HG03108 (cell line): ENCODE data around the gene GAS7.
"Not testable (repeated sequence)": the region's sequence is repeated elsewhere in the genome, so short reads cannot be mapped to it uniquely, and the experiment has no call there.

Source experiments
- ATAC-seq: cut with Tn5 transposase; IDR thresholded peaks from one replicate; pipeline ENCODE4 v1.9.1; 2021; ENCODE audit warnings: moderate library complexity; ENCODE audit not compliant: unreplicated experiment

The GAS7 gene

DNA sequence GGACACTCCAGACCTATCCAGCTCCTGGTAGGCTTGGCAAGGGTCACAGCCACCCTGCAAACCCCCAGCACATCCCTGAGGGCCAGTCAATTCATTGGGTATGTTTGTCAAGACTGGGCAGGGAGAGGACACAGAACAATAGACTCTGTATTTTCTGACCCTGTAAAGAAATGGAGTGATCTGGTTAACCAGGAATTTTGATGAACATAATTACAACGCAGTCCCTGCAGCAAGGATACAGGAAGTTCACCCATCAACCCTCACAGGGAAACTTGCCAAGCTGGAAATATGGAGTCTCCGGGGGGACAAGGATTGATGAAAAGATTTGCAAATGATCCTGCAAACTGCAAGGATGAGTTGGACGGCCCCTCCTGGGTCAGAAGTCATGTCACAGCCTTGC lies 167.3 kb downstream of the GAS7 start:
- ATAC-seq: no peak

GRCh38 chr17:10029129-10029528 lies 169.3 kb downstream of the GAS7 start:
- ATAC-seq: no peak

DNA sequence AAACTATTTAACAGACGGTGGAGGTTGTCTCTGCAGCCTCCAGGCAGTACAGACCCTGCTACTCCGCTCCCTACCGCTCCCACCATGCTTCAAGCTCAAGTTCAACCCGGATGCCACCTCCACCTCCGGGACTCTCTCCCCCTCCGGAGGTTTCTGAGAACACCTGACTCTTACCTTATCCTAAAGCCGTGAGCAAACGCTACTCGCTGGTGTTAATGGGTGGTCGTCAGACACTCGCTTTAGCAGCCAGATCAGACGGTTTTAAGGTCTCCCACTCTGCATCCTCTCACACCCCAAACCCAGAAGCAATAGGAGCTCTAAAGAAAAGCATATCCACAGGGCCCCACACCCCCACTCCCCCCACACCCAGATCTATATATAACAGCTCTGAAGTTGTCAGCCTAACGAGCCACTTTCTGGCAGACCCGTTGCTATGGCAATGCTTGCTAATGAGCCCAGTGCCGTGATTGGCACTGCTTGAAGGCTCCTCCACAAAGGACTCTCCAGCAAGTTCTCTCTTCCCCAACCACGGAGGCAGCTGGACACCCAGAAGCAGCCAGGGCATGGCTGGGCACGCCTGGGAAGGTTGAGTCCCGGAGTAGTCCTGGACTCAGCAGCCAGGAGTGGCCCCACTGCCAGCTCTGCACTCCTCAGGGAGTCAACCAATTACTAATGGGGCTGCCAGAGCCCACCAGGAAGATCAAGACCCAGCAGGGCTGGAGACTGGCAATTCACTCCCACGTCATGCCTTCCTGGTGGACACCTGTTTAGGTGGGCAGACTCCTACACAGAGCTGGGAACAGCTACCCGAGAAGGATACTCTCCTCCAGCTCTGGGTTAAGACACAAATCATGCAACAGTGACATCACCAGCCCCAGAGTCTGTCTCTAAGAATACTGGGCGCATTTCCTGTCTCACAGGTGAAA lies 172.2 kb downstream of the GAS7 start:
- no peak for ATAC-seq

DNA sequence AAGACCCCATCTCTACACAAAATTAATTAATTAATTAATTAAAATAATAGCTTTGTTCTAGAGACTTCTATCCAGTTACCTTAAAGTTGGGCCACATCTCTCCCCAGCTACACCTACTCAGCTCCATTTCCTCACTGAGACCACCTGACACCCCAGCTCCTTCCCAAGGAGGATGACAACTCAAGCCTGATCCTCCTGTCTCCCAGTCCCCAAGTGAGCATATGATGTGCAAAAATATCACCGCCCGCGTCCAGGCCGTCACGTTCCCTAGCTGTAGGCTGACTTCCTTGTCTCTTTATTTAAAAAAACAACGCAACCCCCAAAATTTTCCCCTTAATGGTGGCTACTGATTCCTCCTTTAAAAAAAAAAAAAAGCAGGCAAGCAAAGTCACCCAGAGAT lies 173.2 kb downstream of the GAS7 start:
- no peak for ATAC-seq

- ATAC-seq: no peak
Observed at GRCh38 chr17:10022416-10022815, 176.0 kb downstream of the GAS7 start.

DNA sequence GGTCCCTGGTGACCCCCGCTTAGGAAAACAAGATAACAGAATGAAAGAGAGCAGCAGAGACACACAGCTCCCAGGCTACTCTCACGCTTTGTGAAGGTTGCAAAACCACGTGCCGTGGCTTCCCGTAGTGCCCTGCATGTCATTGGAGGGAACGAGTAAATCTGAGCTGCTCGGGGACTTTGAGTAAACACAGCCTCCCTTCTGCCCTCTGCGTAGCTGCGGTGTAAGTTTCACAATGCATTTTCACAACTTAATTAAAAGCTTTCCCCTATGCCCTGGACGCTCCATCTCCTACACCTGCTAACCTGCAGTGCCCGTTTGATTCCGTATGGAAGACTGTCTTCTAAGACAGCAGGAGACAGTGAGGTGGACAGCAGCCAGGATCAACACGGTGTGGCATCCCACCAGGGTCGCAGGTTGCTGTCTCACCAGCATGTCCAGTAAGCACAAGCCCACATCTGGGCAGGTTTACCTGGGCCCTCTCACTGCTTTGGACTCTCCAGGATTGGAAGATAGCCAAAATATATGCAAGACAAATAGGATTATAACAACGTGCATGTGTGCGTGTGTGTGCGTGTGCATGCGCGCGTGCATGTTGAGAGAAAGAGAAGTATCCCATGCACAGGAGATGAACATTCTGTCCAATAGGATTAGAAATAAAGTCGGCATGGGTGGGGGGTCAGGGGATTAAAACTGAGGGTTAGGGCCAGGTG lies 177.0 kb downstream of the GAS7 start:
- ATAC-seq: no peak

- ATAC-seq: no peak
Observed at GRCh38 chr17:10019941-10020451, 178.4 kb downstream of the GAS7 start.

- peak; percentile 34 for ATAC-seq
Observed at GRCh38 chr17:10018461-10018891, 179.9 kb downstream of the GAS7 start.

GRCh38 chr17:10016958-10017570 lies 181.3 kb downstream of the GAS7 start:
- not testable (repeated sequence) for ATAC-seq

- peak; percentile 76 for ATAC-seq
Observed at GRCh38 chr17:10013365-10014112, 184.9 kb downstream of the GAS7 start.

DNA sequence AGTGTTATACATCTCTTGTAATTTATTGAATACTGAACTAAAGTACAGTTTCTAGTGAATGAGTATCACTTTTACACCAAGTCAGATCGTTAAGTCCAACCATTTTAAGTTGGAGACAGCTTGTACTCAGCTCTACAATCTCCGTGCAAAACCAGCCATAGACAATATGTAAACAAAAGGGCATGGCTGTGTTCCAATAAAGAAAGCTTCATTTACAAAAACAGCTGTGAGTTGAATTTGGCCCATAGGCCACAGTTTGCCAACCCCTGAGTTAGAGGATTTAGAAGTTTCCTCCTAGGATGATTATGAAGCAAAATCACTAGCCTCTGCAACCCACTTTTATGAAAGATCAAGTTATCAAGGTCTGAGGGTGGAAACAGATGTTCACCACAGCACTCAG lies 187.7 kb downstream of the GAS7 start:
- no peak for ATAC-seq

GRCh38 chr17:10003705-10004104 lies 194.7 kb downstream of the GAS7 start:
- ATAC-seq: no peak

DNA sequence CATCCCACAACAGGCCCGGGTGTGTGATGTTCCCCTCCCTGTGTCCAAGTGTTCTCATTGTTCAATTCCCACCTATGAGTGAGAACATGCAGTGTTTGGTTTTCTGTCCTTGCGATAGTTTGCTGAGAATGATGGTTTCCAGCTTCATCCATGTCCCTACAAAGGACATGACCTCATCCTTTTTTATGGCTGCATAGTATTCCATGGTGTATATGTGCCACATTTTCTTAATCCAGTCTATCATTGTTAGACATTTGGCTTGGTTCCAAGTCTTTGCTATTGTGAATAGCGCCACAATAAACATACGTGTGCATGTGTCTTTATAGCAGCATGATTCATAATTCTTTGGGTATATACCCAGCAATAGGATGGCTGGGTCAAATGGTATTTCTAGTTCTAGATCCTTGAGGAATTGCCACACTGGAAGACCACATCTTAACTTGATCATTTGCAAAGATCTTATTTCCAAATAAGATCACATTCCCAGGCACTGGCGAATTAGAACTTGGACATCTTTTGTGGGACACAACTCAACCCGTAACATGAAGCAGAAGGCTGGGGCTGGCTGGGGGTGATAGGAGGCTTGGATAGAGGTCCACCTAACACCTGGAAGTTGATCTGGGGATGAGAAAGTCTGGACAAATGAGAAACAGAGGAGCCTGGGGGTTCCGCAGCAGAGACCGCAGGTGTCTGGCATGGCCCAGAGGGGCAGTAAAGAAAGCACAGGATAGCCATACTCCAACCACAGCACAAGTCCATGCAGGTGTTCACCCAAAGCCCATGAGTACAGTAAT lies 195.6 kb downstream of the GAS7 start:
- not testable (repeated sequence) for ATAC-seq

GRCh38 chr17:10001306-10001873 lies 197.0 kb downstream of the GAS7 start:
- ATAC-seq: no peak

GRCh38 chr17:9999919-10000695 lies 198.3 kb downstream of the GAS7 start:
- ATAC-seq: peak; percentile 82

GRCh38 chr17:9998060-9998459 lies 200.3 kb downstream of the GAS7 start:
- no peak for ATAC-seq

GRCh38 chr17:9994761-9995160 lies 203.6 kb downstream of the GAS7 start:
- ATAC-seq: no peak

DNA sequence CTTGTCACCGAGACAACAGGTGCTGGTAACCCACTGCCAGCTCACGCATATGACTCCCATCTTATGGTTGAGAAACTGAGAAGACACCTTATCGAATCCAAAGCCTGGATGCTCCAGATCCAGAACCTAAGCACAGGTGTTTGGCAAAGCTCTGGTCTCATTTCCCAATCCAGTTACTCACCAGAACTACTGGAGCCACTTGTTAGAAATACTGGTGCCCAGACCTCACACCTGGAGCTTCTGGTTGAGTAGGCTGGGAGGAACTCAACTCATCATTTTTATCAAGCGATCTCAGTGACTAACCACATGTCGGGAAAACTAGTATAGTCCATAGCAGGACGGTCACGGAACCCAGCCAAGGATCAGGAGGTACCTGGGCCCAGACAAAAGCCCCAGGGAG lies 206.6 kb downstream of the GAS7 start:
- no peak for ATAC-seq

DNA sequence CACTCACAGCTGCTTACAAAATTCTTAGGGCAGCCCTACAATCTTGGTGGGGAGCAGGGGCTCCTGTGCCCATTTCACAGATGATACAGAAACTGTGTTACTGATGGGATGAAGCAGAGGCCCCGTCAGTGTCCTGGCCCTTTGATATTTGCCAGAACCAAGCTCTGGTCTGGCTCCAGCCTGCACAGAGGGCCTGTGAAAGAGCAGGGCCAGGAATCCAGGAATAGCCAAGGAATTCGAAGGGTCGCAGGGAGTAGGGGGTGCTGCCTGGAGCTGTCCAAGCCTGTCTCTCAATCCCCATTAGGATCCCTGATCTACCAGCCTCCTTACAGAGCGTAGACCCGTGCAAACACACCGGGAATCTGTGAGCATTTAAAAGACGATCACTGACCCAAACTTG lies 207.1 kb downstream of the GAS7 start:
- no peak for ATAC-seq
